Activated T-helper 1 cell treated with anti-CD3 and anti-CD28 coated beads, Interleukin-2, amount 50 U/mL, for 16 hours (primary cell): ENCODE results near the gene VPREB1.
A peak's percentile ranks its signal among the peaks of the same experiment; 100 is the strongest.
"Not testable (repeated sequence)": the region's sequence is repeated elsewhere in the genome, so short reads cannot be mapped to it uniquely, and the experiment has no call there.

Experiments
- DNase-seq, 2 donors: peaks; one replicate each; pipeline ENCODE4 v3.0.0-alpha.2; 2020; ENCODE audit warnings: low read depth in 1 of 2, low spot score in 1 of 2

The VPREB1 gene

GRCh38 chr22:22213231-22213630, 31.4 kb upstream of the VPREB1 start:
- DNase-seq: no peak

- DNase-seq: no peak
Measured at GRCh38 chr22:22214819-22215329, 29.7 kb upstream of the VPREB1 start.

DNA sequence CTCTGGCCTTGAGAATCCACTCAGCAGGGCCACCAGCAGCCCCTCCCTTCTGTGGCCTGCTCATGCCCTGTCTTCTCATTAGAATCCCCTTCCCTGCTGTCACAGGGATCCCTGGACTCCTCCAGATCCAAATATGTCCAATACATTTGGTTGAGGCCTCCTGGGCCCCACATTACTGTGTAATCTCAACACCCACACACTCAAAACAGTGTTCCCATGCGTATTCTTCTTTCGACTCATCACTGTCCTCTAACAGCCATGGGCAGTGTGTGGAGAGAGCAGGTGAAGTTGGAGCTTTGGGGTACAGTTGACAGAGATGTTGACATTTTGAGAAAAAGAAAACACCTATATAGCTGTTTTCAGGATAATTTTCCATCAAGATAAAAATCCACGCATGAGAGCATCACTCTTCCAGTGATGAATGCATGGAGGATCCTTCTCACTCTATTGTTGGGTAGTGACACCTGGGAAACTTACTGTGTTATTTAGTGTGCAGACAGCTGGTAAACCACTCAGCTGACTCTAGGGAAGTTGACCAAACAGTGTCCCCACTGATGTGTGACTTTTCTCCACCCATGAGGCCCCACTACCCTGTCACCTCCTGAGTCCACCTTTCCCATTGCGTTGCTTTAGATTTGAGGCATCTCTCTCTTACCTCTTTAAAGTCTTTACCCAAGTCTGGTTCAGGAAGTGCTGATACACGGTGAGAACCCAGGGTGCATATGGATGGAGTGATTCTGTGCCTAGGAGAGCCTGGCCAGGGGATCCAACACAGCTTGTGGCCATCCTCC, 28.7 kb upstream of the VPREB1 start:
- no peak for DNase-seq

GRCh38 chr22:22216450-22216959, 28.1 kb upstream of the VPREB1 start:
- no peak for DNase-seq

- no peak for DNase-seq
Measured at GRCh38 chr22:22218302-22218701, 26.3 kb upstream of the VPREB1 start.

- DNase-seq: no peak
Measured at GRCh38 chr22:22219140-22219996, 25.2 kb upstream of the VPREB1 start.

GRCh38 chr22:22221043-22221442, 23.5 kb upstream of the VPREB1 start:
- not testable (repeated sequence) for DNase-seq

DNA sequence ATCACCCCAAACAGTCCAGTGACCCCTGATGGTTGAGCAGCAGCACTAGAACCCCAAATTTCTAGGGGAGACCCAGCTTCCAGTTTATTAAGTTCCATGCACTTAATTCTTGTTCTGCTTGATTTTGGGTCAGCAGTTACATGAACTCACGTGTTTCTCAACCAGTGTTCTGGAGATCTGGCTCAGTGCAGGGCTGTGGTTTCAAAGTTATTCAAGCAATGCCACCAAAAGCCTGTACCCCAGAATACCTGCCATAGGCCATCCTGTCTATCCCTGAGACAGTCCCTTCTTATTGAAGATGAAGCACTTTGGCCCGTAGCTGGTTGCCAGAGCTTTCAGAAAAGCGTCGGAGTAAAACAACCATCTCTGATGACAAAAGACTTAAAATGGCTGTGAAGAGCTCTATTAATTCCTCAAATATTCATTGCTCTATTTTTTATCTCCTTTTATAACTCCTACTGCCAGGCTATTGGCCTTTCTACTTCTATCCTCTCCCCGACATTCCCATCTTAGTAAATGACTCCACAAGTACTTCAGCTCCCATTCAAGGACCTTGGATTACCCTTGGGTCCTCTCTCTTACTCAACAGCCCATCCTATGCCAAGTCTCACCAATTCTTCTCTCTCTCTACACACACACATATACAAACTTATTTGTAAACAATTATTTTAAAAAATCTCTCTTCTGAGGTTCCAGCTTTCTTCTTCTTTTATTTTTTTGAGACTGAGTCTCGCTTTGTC, 18.0 kb upstream of the VPREB1 start:
- DNase-seq: no peak

DNA sequence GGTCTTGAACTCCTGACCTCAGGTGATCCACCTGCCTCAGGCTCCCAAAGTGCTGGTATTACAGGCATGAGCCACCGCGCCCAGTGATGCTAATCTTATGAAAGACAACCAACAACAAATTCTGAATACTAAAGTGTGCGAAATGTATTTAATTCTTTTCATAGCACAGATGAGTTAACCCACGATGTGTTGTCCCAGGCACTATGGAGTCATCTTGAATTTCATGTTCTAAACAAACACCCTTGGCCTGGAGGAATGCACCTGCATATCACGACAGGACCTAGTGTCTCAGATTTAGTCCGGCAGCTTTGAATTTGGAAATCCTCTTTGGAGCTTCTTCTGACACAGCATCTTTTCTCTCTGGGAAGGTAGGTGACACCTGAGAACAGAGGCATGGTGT, 16.2 kb upstream of the VPREB1 start:
- no peak for DNase-seq

- DNase-seq: no peak
Measured at GRCh38 chr22:22228921-22229320, 15.7 kb upstream of the VPREB1 start.

GRCh38 chr22:22229683-22230420, 14.7 kb upstream of the VPREB1 start:
- no peak for DNase-seq

DNA sequence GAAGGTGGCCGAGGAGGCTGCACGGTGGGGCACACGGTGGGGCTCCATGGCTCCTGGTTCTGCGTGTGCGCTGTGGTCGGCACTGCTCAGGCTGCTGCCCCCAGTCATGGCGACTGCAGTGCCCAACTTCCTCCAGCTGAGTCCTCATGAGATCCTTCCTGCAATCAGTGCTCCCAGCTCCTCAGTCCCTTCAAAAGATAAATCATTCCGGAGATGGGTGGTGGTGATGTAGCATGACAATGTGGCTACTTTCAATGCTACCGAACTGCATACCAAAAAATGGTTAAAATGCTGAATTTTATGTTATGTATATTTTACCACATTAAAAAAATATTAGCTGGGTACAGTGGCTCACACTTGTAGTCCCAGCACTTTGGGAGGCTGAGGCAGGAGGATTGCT, 14.1 kb upstream of the VPREB1 start:
- DNase-seq: no peak

DNA sequence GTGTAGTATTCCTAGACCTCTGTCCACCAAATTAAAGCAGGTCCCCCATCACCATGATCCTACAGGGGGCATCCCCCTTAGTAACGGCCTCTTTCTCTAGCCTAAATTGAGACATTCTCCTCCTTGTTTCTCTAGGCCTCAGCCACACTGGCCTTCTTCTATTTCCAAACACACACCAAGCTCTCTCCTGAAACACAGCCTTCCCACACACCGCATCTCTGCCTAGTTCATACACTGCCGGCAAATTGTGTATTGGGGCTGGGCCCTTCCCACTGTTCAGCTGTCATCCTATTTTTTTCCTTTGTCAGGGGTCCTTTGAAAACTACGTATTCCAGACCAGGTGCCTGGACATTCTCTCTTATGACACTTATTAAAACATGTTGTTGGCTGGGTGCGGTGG, 11.5 kb upstream of the VPREB1 start:
- no peak for DNase-seq

GRCh38 chr22:22235558-22235957, 9.0 kb upstream of the VPREB1 start:
- DNase-seq: peak; percentile 11 to 22

- DNase-seq: no peak
Measured at GRCh38 chr22:22237521-22237920, 7.1 kb upstream of the VPREB1 start.

DNA sequence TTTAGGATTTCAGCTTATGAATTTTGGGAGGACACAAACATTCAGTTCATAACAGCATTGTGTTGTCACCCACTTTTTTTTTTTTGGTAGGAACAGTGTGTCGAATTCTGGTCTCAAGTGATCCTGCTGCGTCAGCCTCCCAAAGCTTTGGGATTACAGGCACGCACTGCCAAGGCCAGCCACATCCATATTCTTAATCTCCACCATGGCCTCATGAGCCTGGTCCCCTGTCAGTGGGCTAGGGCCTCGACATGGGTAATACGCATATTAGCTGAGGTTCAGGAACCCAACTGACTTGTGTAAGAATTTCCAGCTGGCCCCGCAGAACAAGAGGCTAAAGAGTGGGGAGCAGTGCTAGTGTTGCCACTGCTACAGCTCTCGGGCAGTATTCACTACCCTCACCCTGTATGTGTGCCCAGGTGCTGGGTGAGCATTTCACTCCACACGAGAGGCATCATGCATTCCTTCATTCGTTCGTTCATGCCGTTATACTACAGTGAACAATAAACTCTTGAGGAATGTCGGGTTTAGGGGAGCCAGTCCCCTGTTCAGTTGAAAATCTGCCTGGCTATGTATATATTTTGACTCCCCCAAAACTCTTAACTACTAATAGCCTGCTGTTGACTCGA, 5.2 kb upstream of the VPREB1 start:
- no peak for DNase-seq

DNA sequence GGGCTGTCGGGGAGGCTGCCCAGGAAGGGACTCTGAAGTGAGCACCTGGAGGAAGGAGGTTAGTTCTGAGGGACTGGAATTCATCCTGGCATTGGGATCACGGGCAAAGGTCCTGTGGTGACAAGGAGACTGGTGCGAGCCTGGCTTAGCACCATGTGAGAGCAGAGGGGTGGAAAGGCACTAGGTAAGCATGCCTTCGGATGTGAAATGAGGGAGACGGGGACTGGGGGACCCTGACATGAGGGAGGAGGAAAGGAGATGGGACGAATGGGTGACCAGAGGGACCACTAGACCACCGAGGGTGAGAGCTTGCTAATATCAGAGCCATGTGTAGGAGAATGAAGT, 3.1 kb upstream of the VPREB1 start:
- no peak for DNase-seq

GRCh38 chr22:22242488-22242887, 2.1 kb upstream of the VPREB1 start:
- DNase-seq: no peak

GRCh38 chr22:22243033-22243680, 1.4 kb upstream of the VPREB1 start:
- DNase-seq: no peak
